C4-2B (cell line): ENCODE measurements around the gene KIF22.

ENCODE experiments used
- CTCF ChIP-seq: fragments of 450-650 bp; conservative IDR thresholded peaks from 2 replicates; pipeline ENCODE4 v1.5.1; 2017; ENCODE audit warnings: mild to moderate bottlenecking
- ZFX ChIP-seq: fragments of 450-650 bp; IDR thresholded peaks from 2 replicates; pipeline ENCODE4 v1.6.1; 2017

DNA sequence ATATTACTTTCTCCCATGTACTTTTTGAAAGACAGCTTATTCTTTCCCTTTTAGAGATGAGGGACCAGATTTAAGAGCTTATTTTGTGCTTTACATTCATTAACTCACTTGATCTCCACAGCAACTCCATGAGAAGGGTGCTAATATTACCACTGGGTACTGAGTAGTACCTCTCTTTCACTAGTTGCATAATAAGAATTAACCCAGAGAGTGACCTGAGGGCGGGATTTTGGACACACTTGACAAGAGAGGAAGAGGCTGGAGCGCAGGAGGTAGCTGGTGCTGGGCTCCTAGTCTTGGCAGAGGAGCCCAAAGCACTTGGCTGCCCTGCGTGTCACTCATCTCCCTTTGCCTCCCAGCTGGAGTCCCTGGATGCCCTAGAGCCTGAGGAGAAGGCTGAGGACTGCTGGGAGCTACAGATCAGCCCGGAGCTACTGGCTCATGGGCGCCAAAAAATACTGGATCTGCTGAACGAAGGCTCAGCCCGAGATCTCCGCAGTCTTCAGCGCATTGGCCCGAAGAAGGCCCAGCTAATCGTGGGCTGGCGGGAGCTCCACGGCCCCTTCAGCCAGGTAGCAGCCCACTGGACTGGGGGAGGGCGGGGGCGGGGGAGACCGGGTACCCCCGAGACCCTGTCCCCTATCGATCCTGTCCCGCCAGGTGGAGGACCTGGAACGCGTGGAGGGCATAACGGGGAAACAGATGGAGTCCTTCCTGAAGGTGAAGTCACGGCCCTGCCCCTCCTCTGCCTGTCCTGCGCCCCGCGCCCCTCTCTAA is 14.1 kb downstream of the KIF22 start:
- TF ChIP-seq CTCF (no peak), ZFX (no peak)
